VCaP (cell line): ENCODE results near the gene CD248.

ENCODE experiments used
- H3K27ac ChIP-seq: fragments of 450-650 bp; 2 replicates; pipeline ENCODE4 v1.5.1; 2017
- CTCF ChIP-seq: fragments of 450-650 bp; conservative IDR thresholded peaks from 2 replicates; pipeline ENCODE4 v1.5.1; 2017; ENCODE audit warnings: mild to moderate bottlenecking, moderate library complexity

Gene CD248

GRCh38 chr11:66333896-66334604, 17.2 kb upstream of the CD248 start:
- no peak overlapping the region for H3K27ac ChIP-seq
- TF ChIP-seq CTCF = no peak

GRCh38 chr11:66333220-66333877, 16.5 kb upstream of the CD248 start:
- no peak for TF ChIP-seq CTCF
- no peak overlapping the region for H3K27ac ChIP-seq

GRCh38 chr11:66332371-66333219, 15.8 kb upstream of the CD248 start:
- no peak overlapping the region for H3K27ac ChIP-seq
- no peak for TF ChIP-seq CTCF

DNA sequence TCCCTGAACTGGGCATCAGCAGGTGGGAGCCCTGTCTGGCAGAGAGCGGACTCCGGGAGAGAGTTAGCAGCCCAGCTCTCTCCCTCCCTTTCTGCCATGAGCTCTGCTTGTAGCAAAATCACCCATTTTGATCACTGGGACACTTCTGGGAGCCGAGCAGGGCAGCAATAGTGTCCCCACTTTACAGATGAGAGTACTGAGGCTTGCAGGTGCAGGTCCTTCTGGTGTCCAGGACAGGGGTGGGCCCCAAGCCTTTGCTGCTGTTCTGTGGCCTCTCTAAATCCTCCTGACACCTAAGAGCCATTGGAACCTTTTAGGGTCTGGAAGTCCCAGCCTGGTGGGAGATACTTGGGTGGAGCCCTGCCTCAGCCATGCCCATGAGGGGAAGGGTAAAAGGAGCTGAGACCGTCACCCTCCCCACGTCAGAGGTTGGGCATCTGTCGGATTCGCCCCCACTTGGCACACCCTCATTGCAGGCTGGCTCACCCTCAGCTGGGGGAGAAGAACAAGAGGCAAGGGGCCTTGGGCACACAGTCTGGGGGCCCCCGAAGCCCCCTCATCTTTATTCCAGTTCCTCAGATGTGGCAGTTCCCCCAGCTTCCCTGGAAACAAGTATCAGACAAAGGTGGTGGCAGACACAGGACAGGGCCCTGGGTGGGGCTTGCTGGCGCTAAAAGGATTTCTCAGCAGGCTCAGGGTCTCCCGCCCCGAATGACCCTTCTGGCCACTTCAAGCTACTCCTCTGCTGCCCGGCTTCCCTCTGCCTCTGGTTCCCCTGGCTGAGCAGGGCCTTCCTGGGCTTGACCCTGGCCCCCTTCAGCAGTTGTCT, 14.9 kb upstream of the CD248 start:
- H3K27ac ChIP-seq = no peak overlapping the region

DNA sequence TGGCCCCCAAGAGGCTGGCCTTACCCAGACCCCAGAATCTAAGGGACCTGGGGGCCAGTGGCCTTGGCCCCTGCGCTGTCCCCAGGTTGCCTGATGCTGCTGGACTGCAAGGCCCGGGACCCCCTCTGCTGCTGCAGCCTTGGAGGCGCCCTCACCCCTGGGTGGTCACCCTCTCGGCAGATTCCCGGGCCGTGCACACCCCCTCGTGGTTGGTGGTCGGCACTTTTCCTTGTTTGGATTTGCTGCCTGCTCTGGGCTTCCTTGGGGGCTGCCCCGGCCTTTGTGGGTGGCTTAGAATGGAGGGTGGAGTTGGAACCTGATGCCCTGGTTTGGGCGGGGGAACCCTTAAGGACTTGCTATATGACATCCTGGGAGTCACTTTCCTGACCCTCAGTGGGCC, 14.1 kb upstream of the CD248 start:
- no peak overlapping the region for H3K27ac ChIP-seq
- no peak for TF ChIP-seq CTCF

More for the DNA sequence above, 14.9 kb upstream of the CD248 start:
- TF ChIP-seq CTCF = no peak

- no peak for TF ChIP-seq CTCF
- H3K27ac ChIP-seq = no peak overlapping the region
Measured at GRCh38 chr11:66329165-66329673, 12.4 kb upstream of the CD248 start.
